ENCODE results near the gene HOXB3. TPM values are rescaled to one million over a fixed set of nuclear protein-coding genes. Genes with fewer than 3 reads are reported as not detected.

HOXB3 gene
- polyA plus RNA-seq, 1 donor from 2014 or later: not detected

GRCh38 chr17:48556229-48556575, 33.8 kb downstream of the HOXB3 start:
- Histone ChIP-seq H3K9me3 (ENCODE audit: low read length) (no peaks in the 10 kb centered on the region), H3K79me2 (replicated peaks; ENCODE audit: insufficient read depth, low read length) (no peaks in the 10 kb centered on the region), H4K20me1 (ENCODE audit: insufficient read depth) (no peaks in the 10 kb centered on the region), H3K27me3 (ENCODE audit: insufficient read depth, low read depth, low read length) (peaks cover 99% of the 10 kb centered on the region), H3K27ac (ENCODE audit: low read length) (no peak overlapping the region), H3K36me3 (ENCODE audit: insufficient read depth, low read length) (no peaks in the 10 kb centered on the region), H3K9ac (ENCODE audit: low read length) (no peak overlapping the region), H3K9me2 (ENCODE audit: insufficient read depth, low read length) (no peaks in the 10 kb centered on the region), H3K4me2 (ENCODE audit: low read length) (no peak overlapping the region), H2AFZ (ENCODE audit: low read depth, low read length) (no peak overlapping the region), H3F3A (ENCODE audit: insufficient read depth, low read length, poor library complexity, severe bottlenecking) (no peaks in the 10 kb centered on the region), H3K4me3 (ENCODE audit: low read length) (no peak overlapping the region)
- no peak for TF ChIP-seq EZH2 (IDR thresholded peaks at IDR 0.05; ENCODE audit: borderline replicate concordance, insufficient read depth, low read length, poor library complexity, severe bottlenecking)
- no peak for TF ChIP-seq REST (IDR thresholded peaks at IDR 0.05; ENCODE audit: borderline replicate concordance)
- no peak for TF ChIP-seq SMC3 (conservative IDR thresholded peaks at IDR 0.05; ENCODE audit: poor library complexity)
- no peak for TF ChIP-seq TAF1 (IDR thresholded peaks at IDR 0.05; ENCODE audit: low read depth)
- TF ChIP-seq RAD21 (conservative IDR thresholded peaks at IDR 0.05): no peak
- no peak for TF ChIP-seq CTCF (IDR thresholded peaks at IDR 0.05; ENCODE audit: poor library complexity, severe bottlenecking)
- TF ChIP-seq POLR2AphosphoS5 (IDR thresholded peaks at IDR 0.05): no peak
- TF ChIP-seq MXI1 (conservative IDR thresholded peaks at IDR 0.05; ENCODE audit: poor library complexity, severe bottlenecking): no peak
- no peak for TF ChIP-seq EP300 (conservative IDR thresholded peaks at IDR 0.05; ENCODE audit: poor library complexity, severe bottlenecking)

DNA sequence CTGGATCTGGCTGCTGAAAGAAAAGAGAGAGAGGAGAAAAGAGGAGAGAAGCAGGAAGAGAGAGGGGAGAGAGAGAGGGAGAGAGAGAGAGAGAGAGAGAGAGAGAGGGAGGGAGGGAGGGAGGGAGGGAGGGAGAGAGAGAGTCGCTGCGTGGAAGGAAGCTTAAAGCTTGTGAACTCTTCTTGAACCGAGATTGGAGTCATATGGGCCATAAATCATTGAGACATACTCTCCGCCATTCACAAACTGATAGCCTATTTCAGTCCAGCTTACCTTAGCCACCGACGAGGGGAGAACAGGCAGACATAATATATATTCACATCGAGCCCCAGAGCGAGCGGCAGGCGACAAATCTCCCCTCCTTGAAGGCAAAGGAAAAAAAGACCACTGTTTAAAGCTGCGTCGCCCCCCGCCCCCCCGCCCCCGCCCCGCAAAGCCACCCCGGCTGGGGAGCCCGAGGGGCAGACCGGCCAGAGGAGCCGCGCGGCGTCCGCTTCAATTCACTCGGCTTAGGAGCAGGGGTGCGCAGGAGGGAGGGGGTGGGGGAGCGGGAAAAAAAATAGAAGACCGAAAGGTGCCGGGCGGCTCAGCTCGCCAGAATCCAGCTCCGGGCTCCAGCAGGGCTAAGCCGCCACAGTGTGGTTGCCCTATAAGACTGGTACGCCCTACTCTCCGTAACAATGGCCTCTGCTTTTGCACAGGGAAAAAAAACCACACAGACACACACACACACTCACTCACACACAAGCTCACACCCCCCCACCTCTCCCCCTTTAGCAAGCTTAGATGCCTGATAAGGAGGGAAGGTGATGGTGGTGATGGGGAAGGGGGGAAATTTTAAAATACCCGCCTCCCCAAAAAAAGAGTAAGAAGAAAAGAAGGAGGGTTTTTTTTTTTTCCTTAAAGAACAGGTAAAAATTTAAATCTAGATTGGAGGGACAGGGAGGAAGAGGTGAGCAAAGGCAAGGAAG, 34.5 kb downstream of the HOXB3 start:
- H4K20me1 ChIP-seq (ENCODE audit: insufficient read depth): no peaks in the 10 kb centered on the region
- no peak overlapping the region for H3K4me2 ChIP-seq (ENCODE audit: low read length)
- peaks cover 99% of the 10 kb centered on the region for H3K27me3 ChIP-seq (ENCODE audit: insufficient read depth, low read depth, low read length)
- H3K4me3 ChIP-seq (ENCODE audit: low read length): no peak overlapping the region
- H3F3A ChIP-seq (ENCODE audit: insufficient read depth, low read length, poor library complexity, severe bottlenecking): no peaks in the 10 kb centered on the region
- no peaks in the 10 kb centered on the region for H3K9me2 ChIP-seq (ENCODE audit: insufficient read depth, low read length)
- no peaks in the 10 kb centered on the region for H3K9me3 ChIP-seq (ENCODE audit: low read length)
- no peak overlapping the region for H3K9ac ChIP-seq (ENCODE audit: low read length)
- H2AFZ ChIP-seq (ENCODE audit: low read depth, low read length): no peak overlapping the region
- no peak overlapping the region for H3K27ac ChIP-seq (ENCODE audit: low read length)
- no peaks in the 10 kb centered on the region for H3K79me2 ChIP-seq (replicated peaks; ENCODE audit: insufficient read depth, low read length)
- H3K36me3 ChIP-seq (ENCODE audit: insufficient read depth, low read length): no peaks in the 10 kb centered on the region
- TF ChIP-seq CTCF (IDR thresholded peaks at IDR 0.05; ENCODE audit: poor library complexity, severe bottlenecking) (no peak), MXI1 (conservative IDR thresholded peaks at IDR 0.05; ENCODE audit: poor library complexity, severe bottlenecking) (no peak), SMC3 (conservative IDR thresholded peaks at IDR 0.05; ENCODE audit: poor library complexity) (no peak), TAF1 (IDR thresholded peaks at IDR 0.05; ENCODE audit: low read depth) (no peak), POLR2AphosphoS5 (IDR thresholded peaks at IDR 0.05) (no peak), RAD21 (conservative IDR thresholded peaks at IDR 0.05) (no peak), EP300 (conservative IDR thresholded peaks at IDR 0.05; ENCODE audit: poor library complexity, severe bottlenecking) (no peak), EZH2 (IDR thresholded peaks at IDR 0.05; ENCODE audit: borderline replicate concordance, insufficient read depth, low read length, poor library complexity, severe bottlenecking) (no peak), REST (IDR thresholded peaks at IDR 0.05; ENCODE audit: borderline replicate concordance) (no peak)

Data from neural cell (in vitro differentiated cells).